Jurkat, Clone E6-1 (cell line): ENCODE measurements around the gene RBKS.

ENCODE experiments used
- DNase-seq: peaks from one replicate; pipeline ENCODE4 v3.0.0-alpha.2; 2011; ENCODE audit warnings: low read depth, low spot score
- H3K4me3 ChIP-seq: 2 replicates; pipeline ENCODE4 v1.5.1; 2011; ENCODE audit warnings: mild to moderate bottlenecking, low read length, control low read depth, moderate library complexity

The RBKS gene

DNA sequence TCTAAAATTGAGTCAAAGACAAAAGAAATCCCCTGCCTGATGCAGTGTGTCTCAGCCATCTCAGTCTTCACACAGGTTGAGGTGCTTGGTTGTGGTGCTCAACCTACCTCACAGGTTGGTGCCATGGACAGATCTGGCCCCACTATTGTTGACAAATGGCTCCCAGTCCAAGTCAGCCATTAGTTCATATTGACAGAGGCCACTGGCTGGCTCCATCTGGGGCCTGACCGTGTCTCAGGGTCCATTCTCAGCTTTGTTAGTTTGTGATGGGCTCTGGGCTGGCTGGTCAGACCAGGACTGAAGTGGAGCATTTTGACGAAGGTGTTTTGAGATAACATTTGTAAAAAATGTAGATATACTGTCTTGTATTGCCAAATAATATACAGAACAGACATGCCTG is 81.8 kb downstream of the RBKS start:
- no peak overlapping the region for H3K4me3 ChIP-seq
- no peak for DNase-seq

DNA sequence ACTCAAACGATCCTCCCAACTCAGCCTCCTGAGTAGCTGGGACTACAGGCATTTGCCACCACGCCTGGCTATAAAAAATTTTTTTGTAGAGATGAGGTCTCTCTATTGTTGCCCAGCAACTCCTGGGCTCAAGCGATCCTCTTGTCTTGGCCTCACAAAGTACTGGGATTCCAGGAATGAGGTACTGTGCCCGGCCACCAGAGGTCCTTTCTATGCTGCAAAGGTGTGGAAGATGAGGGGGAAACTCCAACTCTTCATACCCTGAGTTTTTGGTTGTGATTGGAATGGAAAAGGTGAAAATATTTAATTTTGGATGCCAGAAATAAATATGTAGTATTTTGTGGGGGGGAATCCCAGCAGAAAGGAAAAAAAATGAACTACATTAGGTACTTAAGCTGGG is 82.7 kb downstream of the RBKS start:
- peak; percentile 7 for DNase-seq
- no peak overlapping the region for H3K4me3 ChIP-seq

DNA sequence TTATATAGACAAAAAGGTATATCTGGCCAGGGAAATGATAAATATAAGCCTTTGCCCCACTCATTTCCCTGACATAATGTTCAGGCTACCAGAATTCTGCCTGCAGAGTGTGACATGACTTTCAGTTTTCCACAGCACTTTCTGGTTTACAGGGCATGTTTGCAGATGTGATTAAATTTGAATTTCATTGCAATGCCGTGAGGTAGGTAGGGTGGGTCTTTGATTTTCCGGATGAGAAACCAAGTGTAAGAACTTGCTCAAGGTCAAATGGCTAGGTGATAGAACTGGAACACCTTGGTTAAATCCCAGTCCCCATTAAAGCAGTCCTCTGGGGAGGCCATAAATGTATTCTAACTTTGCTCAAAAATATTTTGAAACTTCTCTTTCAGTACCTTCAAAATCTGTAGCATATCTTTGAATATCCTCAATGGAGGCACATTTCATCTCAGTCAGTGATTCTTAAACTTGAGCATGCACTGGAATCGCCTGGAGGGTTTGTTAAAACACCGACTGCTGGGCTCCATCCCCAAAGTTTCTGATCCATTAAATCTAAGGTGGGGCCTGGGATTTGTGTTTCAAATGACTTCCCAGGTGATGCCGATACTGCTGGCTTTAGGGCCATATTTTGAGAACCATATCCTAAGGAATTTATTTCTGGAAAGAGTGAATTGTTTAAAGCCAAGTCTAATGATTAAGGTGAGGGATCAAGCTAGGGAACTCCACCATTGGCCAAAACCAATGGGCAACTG is 83.7 kb downstream of the RBKS start:
- DNase-seq = no peak
- no peak overlapping the region for H3K4me3 ChIP-seq

DNA sequence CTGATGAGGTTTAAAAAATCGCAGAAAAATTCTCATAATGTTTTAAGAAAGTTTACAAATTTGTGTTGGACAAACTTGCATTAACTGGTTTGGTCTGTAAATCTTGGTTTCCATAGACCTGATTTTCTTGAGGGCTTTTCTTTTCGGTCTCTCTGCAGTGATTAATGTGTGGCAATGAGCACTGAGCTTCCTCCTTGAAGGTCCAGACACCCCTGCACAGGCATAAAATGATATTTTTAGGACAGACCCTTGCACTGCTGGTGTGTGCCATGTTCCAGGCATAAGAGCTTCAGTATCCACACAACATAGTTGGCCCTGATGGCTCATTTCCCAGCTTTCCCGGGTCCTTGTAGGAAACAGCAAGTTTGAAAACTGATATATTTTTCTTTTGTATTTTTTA is 85.0 kb downstream of the RBKS start:
- DNase-seq = no peak

DNA sequence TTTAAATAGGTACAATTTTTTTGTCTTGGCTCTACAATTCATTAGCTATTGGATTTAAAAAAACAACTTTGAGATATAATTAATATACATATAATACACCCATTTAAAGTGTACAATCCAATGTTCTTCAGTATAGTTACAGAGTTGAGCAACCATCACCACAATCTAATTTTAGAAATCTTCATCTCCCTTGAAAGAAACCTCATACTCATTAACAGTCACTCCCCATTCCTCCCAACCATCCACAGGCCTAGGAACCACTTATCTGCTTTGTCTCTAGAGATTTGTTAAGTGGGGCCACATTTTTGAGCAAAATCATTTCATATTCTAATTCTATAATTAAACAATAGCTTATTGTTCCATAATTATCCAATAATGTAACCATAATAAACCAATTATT is 86.0 kb downstream of the RBKS start:
- DNase-seq = no peak
- H3K4me3 ChIP-seq = no peak overlapping the region

More for the DNA sequence above, 85.0 kb downstream of the RBKS start:
- H3K4me3 ChIP-seq = no peak overlapping the region

DNA sequence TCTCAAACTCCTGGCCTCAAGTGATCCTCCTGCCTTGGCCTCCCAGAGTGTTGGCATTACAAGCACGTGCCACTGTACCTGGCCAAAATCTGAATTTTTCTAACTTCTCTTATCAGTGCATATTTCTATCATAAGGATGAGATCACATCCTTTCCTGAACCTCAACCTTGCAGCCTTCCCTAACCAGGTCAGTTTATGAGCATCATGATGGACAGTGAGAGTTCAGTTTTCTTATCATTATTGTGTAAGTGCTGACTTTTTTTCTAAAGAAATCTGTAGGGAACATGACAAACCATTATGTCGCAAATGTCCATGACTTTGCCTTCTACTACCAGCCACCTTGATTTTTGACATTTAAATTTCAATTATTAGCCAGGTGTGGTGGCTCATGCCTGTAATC is 87.1 kb downstream of the RBKS start:
- no peak overlapping the region for H3K4me3 ChIP-seq
- DNase-seq = no peak

DNA sequence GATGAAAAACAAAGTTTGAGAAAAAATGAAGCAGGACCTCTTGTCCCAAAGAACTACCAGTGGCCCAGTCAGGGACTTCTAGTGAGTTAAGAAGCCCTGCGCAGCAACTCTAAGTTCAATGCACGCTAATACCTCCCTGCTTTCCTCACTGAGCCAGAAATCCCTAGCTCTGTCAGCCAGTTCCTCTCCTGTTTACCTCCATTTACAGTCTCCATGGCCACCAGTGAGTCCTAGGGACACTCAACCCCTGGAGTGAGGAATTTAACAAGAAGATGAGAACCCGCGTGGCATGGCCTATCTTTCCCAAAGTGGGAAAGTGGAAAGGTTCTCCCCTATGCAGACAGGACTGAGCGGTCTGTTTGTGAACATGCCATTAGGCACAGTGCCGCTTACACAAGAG is 87.6 kb downstream of the RBKS start:
- H3K4me3 ChIP-seq = no peak overlapping the region
- no peak for DNase-seq

DNA sequence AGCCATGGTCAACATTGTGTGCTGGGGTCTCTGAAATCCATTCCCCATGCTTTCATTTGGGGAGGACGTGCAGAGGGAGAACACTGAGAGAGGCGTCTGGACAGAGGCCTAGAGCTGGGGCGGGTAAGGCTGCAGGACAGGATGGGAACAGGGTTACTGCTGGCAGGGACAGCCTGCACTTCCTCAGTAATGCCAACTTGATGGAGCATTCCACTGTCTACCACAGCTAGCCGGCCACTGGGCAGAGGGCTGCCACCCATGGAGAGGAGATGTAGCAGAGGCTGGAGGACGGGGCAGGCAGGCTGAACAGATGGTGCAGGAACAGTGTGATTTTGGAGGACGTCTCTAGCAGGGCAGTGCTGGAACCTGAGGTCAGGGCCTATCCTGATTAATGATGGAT is 89.3 kb downstream of the RBKS start:
- no peak overlapping the region for H3K4me3 ChIP-seq
- no peak for DNase-seq

DNA sequence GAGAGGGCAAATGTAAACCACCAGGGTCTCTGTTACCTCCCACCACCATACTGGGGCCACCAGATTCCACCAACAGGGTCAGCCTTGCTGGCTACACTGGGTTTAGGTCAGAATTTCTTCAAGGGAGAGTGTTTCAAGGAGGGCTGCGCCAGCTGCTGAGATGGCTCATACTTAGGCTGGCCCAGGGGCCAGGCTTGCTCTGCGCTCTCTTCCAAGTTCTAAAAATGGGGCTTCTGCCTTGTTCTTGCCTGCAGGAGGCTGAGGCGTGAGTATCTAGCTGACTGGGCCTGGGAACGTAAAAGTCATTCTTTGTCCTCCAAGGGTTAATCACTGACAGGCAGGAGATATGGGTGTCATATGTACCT is 90.6 kb downstream of the RBKS start:
- DNase-seq = no peak
- no peak overlapping the region for H3K4me3 ChIP-seq

DNA sequence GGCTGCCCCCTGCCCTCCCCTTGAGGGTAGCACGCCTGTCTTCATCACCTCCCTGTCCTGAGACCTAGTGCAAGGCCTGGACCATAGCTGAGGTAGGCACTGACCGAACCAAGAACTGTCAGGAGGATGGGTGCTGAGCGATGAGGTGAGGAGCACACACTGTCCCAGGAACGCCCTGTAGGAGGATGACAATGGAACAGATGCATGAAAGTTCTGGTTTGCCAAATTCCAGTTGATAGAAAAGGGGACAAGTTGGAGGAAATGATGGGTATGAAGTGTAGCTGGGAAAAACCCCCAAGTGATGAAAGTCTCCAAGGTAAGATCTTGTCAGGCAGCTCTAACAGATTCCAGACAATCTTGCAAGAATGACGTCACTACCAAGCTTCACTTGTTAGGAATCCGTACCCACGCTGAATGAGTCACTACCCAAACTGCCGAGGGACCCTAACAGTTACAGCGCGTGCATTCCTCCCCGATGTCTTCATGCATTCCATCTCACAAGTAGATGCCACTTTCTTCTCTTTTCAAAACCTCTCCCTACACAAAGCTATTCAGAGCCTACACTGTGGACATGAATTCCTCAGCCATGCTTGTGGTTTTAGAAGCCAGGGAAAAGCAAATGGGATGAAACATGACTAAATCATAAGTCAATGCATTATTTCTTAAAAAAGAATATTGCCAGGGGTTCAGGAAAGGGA is 91.1 kb downstream of the RBKS start:
- no peak for DNase-seq
- no peak overlapping the region for H3K4me3 ChIP-seq

DNA sequence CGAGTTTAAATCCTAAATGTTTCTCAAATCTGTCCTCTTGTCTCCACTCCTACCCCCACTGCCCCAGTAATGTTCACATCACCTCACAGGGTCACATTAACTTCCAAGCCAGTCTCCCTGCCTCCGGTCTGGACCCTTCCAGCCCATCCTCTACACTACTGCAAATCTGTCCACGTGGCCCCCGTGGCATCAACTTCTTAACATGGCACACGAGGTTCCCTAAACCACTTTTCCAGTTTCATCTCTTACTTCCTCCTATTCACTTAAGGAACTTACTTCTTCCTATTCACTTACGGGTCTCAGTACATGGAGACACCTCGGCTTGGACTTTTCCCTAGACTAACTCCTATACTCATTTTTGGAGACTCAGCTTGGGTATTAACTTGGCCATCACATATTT is 91.7 kb downstream of the RBKS start:
- DNase-seq = no peak
- H3K4me3 ChIP-seq = no peak overlapping the region

DNA sequence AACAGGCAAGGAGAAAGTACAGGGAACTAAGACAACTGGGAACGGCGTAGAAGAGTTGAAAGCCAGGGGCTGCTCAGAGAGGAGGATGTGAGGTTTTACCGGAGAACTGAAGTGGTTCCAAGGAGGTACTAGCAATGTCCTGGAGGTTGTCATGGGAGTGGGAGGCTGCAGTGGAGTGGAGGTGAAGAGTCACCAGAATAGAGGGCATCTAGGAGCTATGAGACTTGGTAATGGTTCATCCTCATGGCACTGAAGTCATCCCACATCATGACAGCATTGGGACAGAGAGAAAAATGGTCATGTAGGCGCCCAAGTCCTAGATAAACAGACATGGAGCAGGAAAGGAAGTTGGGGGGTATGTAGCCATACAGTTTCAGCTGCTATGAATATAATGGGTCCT is 92.3 kb downstream of the RBKS start:
- no peak overlapping the region for H3K4me3 ChIP-seq
- DNase-seq = no peak

DNA sequence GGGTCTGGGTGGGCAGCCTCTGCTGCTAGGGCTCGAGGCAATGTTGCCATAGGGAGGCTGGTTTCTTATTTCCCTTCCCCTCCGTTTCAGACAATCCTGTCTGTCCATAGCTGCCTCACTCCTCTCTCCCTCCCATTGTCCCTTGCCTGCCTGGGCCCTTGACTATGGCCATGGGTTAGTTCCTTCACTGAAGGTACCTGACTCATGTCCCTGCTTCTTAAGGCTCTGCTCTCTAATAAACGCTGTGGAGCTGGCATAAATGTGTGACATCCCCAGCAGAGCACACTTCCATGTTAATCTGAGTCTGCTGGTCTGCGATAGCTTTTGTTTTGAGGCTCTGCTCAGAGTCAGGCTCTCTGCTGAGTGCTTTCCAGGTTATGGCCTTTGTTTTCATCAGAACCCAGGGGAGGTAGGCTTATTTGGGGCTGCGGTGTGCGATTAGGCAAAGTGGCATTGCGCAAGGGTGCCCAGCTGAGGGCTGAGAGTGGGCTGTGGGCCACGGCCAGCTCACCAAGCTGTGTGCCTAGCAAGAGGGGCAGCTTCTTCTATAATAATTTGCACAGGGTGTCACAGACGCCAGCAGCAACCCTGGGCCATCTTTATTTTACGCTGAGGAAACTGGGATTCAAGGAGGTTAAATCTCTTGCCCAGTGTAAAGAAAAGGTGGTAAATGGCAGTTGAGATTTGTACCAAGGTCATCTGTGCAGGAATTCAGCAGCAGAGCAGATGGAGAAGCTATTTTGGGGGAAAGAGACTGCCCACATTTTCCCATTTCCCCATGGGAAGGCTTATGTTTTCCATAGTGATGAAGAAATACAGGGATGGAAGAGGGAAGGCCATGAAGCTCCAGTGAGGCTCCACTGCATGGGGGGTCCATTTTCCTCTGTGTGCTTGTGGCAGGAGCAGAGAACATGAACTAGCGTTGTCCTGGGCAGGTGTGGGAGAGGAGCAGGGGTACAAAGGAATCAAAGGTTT is 93.1 kb downstream of the RBKS start:
- H3K4me3 ChIP-seq = no peak overlapping the region
- DNase-seq = no peak

DNA sequence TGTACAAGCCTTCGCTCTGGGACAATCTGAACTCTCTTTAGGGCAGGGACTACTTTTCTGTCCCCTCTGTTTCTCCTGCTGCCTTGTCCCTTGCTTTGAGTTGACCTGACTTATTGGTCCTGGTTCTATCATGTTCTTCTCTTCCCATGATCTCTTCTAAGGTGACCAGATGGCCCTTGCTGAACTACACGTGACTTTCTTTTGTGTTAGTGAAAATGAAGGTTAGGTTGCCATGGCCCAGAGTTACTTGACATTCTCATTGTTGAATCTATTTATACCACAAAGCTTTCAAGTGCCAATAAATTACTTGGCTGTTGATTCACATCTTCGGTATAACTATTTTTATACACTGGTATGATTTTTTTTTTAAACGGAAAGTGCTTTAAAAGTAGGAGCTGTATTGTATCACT is 94.3 kb downstream of the RBKS start:
- DNase-seq = no peak
- no peak overlapping the region for H3K4me3 ChIP-seq

DNA sequence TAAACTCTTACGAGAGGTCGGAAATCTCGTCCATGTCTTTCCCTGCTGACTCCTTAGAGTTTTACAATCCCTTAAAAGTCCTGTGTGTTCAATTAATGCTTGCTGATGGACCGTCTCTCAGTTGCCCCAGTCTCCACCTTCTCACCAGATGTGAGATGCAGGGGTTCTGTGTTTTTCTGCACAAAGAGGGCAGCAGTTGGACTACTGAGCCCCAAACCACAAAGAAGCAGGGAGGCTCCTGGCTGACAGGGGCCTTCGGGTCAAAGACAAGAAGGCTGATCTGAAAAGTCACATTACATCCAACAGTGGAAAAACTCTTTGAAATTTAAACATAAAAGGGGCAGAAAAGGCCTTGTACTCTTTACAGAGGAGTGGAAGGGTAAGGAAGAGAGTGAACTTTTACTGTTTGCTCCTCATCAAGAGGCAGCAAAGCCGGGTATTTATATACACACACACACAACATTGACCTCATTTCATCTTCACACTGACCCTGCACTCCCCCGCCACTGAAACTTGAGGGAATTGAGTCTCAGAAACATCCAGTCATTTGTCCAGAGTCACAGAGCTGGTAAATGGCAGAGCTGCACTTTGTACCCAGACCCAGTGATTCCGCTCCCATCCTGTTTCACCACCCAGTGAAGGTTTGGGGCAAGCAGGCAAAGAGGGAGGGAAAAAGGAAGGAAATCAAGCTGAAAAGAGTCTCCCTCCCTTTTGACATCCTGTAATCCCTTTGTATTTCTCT is 94.9 kb downstream of the RBKS start:
- DNase-seq = no peak
- H3K4me3 ChIP-seq = no peak overlapping the region

DNA sequence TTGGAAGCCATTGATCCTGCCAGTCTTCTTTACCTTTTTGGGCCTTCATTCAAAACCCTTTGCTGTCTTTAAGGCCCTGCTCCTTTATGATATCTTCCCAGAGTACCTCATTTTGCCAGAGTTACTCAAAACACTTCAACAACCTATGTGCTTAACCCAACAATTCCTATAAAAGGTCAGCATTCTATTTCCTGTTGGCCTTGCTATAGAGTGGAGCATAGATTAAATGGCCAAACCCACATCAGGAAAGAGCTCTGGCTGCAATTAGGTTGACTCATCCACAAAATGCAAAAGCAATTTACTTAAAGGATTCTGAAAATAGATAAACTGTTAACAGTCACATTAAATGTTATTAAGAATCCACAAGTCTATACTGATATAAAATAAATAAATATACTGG is 97.4 kb downstream of the RBKS start:
- H3K4me3 ChIP-seq = no peak overlapping the region
- DNase-seq = no peak

DNA sequence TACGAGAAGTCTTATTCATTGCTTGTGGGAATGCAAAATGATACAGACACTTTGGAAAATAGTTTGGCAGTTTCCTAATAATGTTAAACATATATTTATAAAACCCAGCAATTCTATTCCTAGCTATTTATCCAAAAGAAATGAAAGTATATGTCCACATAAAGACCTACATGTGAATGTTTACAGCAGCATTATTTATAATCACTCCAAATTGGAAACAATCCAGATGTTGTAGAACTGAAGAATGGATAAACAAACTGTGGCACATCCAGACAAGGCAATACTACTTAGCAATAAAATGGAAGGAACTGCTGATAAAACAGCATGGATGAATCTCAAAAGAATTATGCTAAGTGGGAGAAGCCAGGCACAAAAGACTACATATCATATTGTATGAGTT is 99.4 kb downstream of the RBKS start:
- DNase-seq = no peak
- no peak overlapping the region for H3K4me3 ChIP-seq

DNA sequence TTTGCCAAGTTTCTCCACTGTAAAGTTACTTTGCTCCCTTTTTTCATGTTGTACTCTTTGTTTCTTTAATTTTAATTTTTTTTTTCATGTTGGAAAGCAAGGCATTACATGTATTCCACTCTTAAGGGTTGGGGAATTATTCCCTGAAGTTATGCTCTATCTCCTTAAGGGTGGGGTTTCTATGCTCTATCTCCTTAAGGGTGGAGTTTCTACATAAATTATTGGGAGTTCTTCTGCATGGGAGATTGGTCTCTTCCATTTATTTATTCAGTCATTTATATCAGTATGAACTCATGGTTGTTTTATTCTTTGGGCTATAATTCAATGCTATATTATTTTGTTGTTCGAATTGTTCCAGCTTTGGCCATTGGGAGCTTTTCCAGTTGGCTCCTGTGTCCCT is 107.5 kb downstream of the RBKS start:
- no peak for DNase-seq
- H3K4me3 ChIP-seq = no peak overlapping the region

DNA sequence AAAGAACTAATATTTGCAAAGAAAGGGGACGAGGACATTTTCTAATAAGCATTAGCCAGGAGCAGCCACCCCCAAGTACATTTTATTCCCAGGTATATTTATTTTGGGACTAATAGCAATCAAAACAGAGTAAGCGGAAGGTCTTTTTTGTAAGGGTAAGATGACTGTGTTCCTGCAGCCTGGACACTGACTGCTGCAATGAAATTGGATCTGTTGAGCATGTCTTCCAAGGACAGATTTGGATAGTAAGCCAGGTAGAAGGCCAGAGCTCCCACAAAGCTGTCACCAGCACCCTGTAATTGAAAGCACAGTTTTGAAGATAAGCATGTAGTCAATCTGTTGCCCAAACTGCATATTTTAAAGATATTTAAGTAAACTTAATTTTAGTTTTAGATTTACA is 108.7 kb downstream of the RBKS start:
- no peak for DNase-seq

More for the DNA sequence above, 108.7 kb downstream of the RBKS start:
- no peak overlapping the region for H3K4me3 ChIP-seq
